RWPE1 (cell line): Measurements from ENCODE around the gene FAM168B.
A peak's percentile ranks its signal among the peaks of the same experiment; 100 is the strongest.

Experiments
- CTCF ChIA-PET: fragments of 350-600 bp; sonication (Branson Sonifier 250); formaldehyde crosslinking; extraction: SDS; loops from one replicate; lab custom pipeline; 2021; lab: Yijun Ruan, JAX
- POLR2A ChIA-PET: fragments of 400-600 bp; formaldehyde crosslinking; extraction: SDS; loops from one replicate; lab custom pipeline; 2020; ENCODE audit warnings: antibody characterized with exemption; ENCODE audit not compliant: low non-redundant PET; lab: Yijun Ruan, JAX
- DNase-seq: peaks from one replicate; pipeline ENCODE4 v3.0.0; 2012; ENCODE audit warnings: low spot score
- H3K27ac ChIP-seq: fragments of 450-650 bp; 2 replicates; pipeline ENCODE4 v1.5.1; 2017
- TF ChIP-seq, protein P1 (sequence below): fragments of 450-650 bp; conservative IDR thresholded peaks from 2 replicates; pipeline ENCODE4 v1.5.1; 2017; ENCODE audit warnings: low read depth, mild to moderate bottlenecking

FAM168B gene

DNA sequence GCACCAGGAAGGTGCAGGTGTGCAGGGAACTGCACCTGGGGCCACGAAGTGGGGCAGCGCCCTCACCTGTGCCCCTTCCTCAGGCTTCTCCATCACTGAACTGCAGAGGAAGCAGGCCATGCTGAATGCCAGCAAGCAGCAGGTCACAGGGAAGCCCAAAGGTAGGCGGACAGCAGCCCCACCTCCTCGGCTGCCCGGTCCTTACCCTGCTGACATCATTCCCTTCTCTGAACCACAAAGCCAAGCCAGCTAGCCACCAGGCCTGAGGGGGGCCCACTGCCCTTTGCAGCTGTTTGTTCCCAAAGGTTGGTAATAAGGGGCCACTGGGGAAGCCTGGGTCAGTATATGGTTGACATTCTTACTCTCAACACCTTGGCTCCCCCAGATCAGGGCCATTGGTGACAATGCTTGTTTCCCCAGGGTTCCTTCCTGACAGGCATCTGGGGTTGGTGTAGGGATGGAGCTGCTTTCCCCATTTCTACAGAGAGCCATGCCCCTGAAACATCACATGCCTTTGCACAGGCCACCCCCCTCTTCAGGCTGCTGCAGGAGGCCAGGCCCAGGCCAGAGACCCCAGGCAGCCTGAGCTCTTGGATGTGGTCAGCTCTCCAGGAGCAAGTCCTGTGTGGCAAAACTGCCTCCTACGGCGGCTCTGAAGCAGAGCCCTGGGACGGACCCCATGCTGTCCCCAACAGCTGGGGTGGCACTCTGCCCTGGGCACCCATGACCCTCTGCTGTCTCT lies 47.8 kb downstream of the FAM168B start:
- ChIA-PET POLR2A (no interaction called here), CTCF (no interaction called here)
- TF ChIP-seq, protein P1, sequence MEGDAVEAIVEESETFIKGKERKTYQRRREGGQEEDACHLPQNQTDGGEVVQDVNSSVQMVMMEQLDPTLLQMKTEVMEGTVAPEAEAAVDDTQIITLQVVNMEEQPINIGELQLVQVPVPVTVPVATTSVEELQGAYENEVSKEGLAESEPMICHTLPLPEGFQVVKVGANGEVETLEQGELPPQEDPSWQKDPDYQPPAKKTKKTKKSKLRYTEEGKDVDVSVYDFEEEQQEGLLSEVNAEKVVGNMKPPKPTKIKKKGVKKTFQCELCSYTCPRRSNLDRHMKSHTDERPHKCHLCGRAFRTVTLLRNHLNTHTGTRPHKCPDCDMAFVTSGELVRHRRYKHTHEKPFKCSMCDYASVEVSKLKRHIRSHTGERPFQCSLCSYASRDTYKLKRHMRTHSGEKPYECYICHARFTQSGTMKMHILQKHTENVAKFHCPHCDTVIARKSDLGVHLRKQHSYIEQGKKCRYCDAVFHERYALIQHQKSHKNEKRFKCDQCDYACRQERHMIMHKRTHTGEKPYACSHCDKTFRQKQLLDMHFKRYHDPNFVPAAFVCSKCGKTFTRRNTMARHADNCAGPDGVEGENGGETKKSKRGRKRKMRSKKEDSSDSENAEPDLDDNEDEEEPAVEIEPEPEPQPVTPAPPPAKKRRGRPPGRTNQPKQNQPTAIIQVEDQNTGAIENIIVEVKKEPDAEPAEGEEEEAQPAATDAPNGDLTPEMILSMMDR, result no peak
- H3K27ac ChIP-seq, result peak overlapping the region; percentile 53
- DNase-seq, result no peak

DNA sequence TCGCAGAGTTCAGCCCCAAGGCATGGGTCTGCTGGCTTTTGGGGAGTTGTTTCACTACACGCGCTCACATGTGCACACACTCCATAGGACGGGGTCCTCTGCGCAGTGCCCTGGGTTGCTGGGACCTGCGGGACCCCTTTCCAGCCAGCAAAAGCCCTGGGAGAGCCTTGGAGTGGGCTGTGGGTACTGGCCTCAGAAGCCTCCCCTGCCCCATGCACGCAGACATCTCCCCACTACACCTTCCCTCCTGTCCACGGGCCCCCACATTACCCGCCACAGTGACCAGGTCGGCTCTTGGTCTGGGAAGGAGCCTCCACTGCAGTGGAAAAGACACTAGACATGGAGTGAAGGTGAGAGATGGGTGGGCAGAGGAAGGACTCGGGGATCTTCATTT lies 48.5 kb downstream of the FAM168B start:
- CTCF ChIA-PET, result no interaction called here

GRCh38 chr2:131044075-131044756 lies 49.0 kb downstream of the FAM168B start:
- CTCF ChIA-PET, result no interaction called here
- TF ChIP-seq, protein P1, result no peak
- POLR2A ChIA-PET, result no interaction called here
- H3K27ac ChIP-seq, result peak overlapping the region; percentile 53
- no peak for DNase-seq

More for the DNA sequence above, 48.5 kb downstream of the FAM168B start:
- TF ChIP-seq, protein P1, result no peak
- peak overlapping the region; percentile 53 for H3K27ac ChIP-seq
- POLR2A ChIA-PET, result no interaction called here
- DNase-seq, result no peak

GRCh38 chr2:131043199-131044074 lies 49.8 kb downstream of the FAM168B start:
- TF ChIP-seq, protein P1, result no peak
- CTCF ChIA-PET, result no interaction called here

DNA sequence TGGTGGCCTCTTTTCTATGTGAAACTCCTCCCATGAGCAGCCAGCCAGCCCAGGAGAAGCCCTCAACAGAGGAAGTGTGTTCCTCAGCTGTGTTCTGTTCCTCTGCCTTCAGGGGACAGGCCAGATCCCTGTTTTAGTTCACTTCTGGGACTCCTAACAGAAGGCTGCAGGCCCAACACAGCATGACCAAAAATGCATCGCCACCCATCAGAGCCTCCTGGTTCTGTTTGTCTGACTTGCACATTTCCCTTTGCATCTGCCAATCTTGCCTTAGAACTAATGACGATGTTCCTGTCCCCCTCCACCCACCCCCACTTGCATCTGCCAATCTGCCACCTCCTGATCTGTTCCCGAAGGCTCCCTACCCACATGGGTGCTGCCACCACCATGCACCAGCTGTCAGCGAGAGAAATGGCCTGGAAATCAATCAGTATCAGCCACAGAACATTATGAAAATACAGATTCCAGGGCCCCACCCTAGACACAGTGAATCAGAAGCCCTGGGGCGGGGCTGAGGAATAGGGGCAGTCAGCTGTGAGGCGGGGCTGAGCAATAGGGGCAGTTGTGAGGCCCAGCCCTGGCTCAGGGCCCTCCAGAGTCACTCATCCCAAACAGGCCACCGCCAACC lies 51.0 kb downstream of the FAM168B start:
- DNase-seq, result no peak
- TF ChIP-seq, protein P1, result no peak
- peak overlapping the region; percentile 50 for H3K27ac ChIP-seq
- POLR2A ChIA-PET, result no interaction called here
- CTCF ChIA-PET, result no interaction called here

More at GRCh38 chr2:131043199-131044074, 49.8 kb downstream of the FAM168B start:
- POLR2A ChIA-PET, result no interaction called here
- no peak for DNase-seq
- peak overlapping the region; percentile 53 for H3K27ac ChIP-seq
